Keratinocyte (primary cell): ENCODE data around the gene CBFA2T3. TPM values are rescaled to one million over a fixed set of nuclear protein-coding genes. Genes with fewer than 3 reads are reported as not detected.

Experiments
- DNase-seq: peaks from one replicate; pipeline ENCODE4 v3.0.0-alpha.2; 2011; ENCODE audit warnings: low read depth, missing footprints, low spot score
- FAIRE-seq: peaks from 2 replicates; lab custom pipeline; 2011; peaks lifted over from hg19 to GRCh38; lab: Jason Lieb, UNC
- H2AFZ ChIP-seq: 2 replicates; pipeline ENCODE4 v1.6.0; 2012; ENCODE audit warnings: low read length, control low read depth, inconsistent platforms; ENCODE audit not compliant: control insufficient read depth
- H3K27ac ChIP-seq: 2 replicates; pipeline ENCODE4 v1.5.1; 2011; ENCODE audit warnings: low read length; ENCODE audit not compliant: control insufficient read depth, insufficient read depth
- H3K27me3 ChIP-seq: 3 replicates; pipeline ENCODE4 v1.6.0; 2011; ENCODE audit warnings: low read length; ENCODE audit not compliant: control insufficient read depth, insufficient read depth; ENCODE audit errors: extremely low read depth
- H3K36me3 ChIP-seq, 2 experiments: 2 replicates in 1 of 2; 3 replicates in 1 of 2; pipeline ENCODE4 v1.5.1; 2011; ENCODE audit warnings: low read length in 2 of 2, mild to moderate bottlenecking in 1 of 2; ENCODE audit not compliant: control insufficient read depth in 2 of 2, insufficient read depth in 2 of 2; ENCODE audit errors: extremely low read depth in 1 of 2
- H3K4me1 ChIP-seq: 3 replicates; pipeline ENCODE4 v1.5.1; 2011; ENCODE audit warnings: low read length; ENCODE audit not compliant: control insufficient read depth, insufficient read depth; ENCODE audit errors: extremely low read depth
- H3K4me2 ChIP-seq: 3 replicates; pipeline ENCODE4 v1.6.0; 2011; ENCODE audit warnings: low read depth, low read length; ENCODE audit not compliant: control insufficient read depth, insufficient read depth; ENCODE audit errors: extremely low read depth
- H3K4me3 ChIP-seq, 3 experiments: fragments of 200-600 bp in 1 of 3; sonication (generic) in 1 of 3; 2 replicates in 2 of 3; 3 replicates in 1 of 3; pipeline ENCODE4 v1.5.1; 2011 to 2016; ENCODE audit warnings: low read length in 3 of 3, mild to moderate bottlenecking in 3 of 3, control low read depth in 2 of 3, inconsistent platforms in 1 of 3, low read depth in 1 of 3, mixed read lengths in 1 of 3, mixed run types in 1 of 3, moderate library complexity in 1 of 3; ENCODE audit not compliant: control insufficient read depth in 2 of 3, insufficient read depth in 2 of 3; ENCODE audit errors: extremely low read depth in 1 of 3
- H3K79me2 ChIP-seq: 2 replicates; pipeline ENCODE4 v1.6.0; 2012; ENCODE audit warnings: low read length; ENCODE audit not compliant: control insufficient read depth, insufficient read depth
- H3K9ac ChIP-seq: 3 replicates; pipeline ENCODE4 v1.6.0; 2011; ENCODE audit warnings: low read length; ENCODE audit not compliant: control insufficient read depth, insufficient read depth; ENCODE audit errors: extremely low read depth
- H3K9me1 ChIP-seq: 3 replicates; pipeline ENCODE4 v1.6.0; 2011; ENCODE audit warnings: low read length; ENCODE audit not compliant: control insufficient read depth, insufficient read depth; ENCODE audit errors: extremely low read depth
- H3K9me3 ChIP-seq: 2 replicates; pipeline ENCODE4 v1.5.1; 2012; ENCODE audit warnings: low read depth, low read length; ENCODE audit not compliant: control insufficient read depth
- H4K20me1 ChIP-seq: 3 replicates; pipeline ENCODE4 v1.6.0; 2011; ENCODE audit warnings: low read length; ENCODE audit not compliant: control insufficient read depth, insufficient read depth; ENCODE audit errors: extremely low read depth
- EZH2 ChIP-seq: IDR thresholded peaks from one replicate; pipeline ENCODE4 v1.6.1; 2012; ENCODE audit warnings: inconsistent platforms, mild to moderate bottlenecking, low read length, moderate library complexity
- dilution Hi-C: fragments of 300-500 bp; cut with MboI; formaldehyde crosslinking; loops from one replicate; pipeline ENCODE4 v1.7.0; 2020; ENCODE audit warnings: low sequenced_read_pairs; ENCODE audit not compliant: extremely low pct_ligation_motif_present
- polyA plus RNA-seq, 5 experiments: library from polyadenylated mRNA; depleted of rRNA in 3 of 5; stranded (reverse) in 3 of 5; stranded (forward) in 1 of 5; unstranded in 1 of 5; fragments of >200 nt; gene quantifications; 1 replicate in 1 of 5; 2 replicates in 3 of 5; 3 replicates in 1 of 5; pipeline versions ENCODE4 v1.2.1 to v1.2.3, GENCODE V29; 2011 to 2012; ENCODE audit warnings: missing spikeins in 2 of 5, low read depth in 1 of 5, low replicate concordance in 1 of 5
- TF ChIP-seq, protein P1 (sequence below), 3 experiments: IDR thresholded peaks in 1 of 3; conservative IDR thresholded peaks in 1 of 3; optimal IDR thresholded peaks in 1 of 3; 2 replicates in 2 of 3; 3 replicates in 1 of 3; pipeline versions ENCODE3 to v1.5.1; 2011; ENCODE audit warnings: low read length in 3 of 3, mild to moderate bottlenecking in 3 of 3, moderate library complexity in 2 of 3, control low read depth in 1 of 3, inconsistent platforms in 1 of 3; ENCODE audit not compliant: insufficient read depth in 2 of 3; ENCODE audit errors: extremely low read depth in 1 of 3

CBFA2T3 gene
- polyA plus RNA-seq, 1 donor (not counting 4 experiments of a cell fraction or from before 2014, with no cell fraction given), result 0.08 TPM

DNA sequence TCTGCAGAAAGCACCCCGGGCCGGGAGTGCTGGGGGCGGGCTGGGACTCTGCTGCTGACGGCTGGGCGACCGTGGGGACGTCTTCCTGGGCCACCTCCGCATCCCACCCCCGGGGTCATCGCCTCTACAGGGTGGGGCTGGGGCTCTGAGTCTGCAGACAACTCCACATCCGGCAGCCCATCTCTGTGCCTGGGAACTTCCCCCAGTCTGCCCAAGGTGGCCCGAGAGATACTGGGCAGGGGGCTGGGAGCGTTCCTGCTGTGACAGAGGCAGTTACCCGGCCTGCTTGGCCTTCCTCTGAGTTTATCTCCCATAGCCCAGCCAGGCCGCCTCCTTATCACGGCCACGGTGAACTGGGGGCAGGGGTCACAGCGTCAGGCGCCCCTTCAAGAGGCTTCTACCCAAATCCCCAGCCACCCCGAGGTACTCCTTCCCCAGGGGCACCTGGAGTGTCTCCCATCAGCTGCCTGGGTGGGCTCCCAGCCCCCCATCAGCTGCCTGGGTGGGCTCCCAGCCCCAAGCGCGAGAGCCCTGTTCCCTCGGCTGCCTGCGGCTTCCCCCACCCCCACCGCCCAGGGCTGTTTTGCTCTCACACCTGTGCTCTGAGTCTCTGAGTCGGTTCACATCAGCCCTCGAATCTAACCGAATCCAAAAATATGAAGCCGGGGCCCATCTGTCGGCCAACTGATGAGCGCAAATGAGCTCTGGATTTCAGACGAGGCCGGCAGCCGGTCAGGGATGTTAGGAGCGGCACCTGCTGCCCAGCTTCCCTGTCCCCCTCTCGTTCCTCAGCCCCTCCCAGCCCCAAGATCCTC, 15.6 kb upstream of the CBFA2T3 start:
- TF ChIP-seq, protein P1, sequence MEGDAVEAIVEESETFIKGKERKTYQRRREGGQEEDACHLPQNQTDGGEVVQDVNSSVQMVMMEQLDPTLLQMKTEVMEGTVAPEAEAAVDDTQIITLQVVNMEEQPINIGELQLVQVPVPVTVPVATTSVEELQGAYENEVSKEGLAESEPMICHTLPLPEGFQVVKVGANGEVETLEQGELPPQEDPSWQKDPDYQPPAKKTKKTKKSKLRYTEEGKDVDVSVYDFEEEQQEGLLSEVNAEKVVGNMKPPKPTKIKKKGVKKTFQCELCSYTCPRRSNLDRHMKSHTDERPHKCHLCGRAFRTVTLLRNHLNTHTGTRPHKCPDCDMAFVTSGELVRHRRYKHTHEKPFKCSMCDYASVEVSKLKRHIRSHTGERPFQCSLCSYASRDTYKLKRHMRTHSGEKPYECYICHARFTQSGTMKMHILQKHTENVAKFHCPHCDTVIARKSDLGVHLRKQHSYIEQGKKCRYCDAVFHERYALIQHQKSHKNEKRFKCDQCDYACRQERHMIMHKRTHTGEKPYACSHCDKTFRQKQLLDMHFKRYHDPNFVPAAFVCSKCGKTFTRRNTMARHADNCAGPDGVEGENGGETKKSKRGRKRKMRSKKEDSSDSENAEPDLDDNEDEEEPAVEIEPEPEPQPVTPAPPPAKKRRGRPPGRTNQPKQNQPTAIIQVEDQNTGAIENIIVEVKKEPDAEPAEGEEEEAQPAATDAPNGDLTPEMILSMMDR (optimal IDR thresholded peaks at IDR 0.05 in 1 of 3, IDR thresholded peaks at IDR 0.05 in 1 of 3, conservative IDR thresholded peaks at IDR 0.05 in 1 of 3; ENCODE audit: extremely low read depth in 1 of 3, insufficient read depth in 2 of 3, low read length in 3 of 3), result no peak
- TF ChIP-seq EZH2, result no peak
- Histone ChIP-seq H3K27ac (no peak overlapping the region), H3K36me3 (no peaks in the 10 kb centered on the region), H2AFZ (no peak overlapping the region), H3K9me1 (no peaks in the 10 kb centered on the region), H4K20me1 (no peaks in the 10 kb centered on the region), H3K4me1 (no peaks in the 10 kb centered on the region), H3K4me2 (no peak overlapping the region), H3K9me3 (no peaks in the 10 kb centered on the region), H3K79me2 (no peaks in the 10 kb centered on the region), H3K27me3 (peaks cover 57% of the 10 kb centered on the region), H3K4me3 (no peak overlapping the region), H3K9ac (no peak overlapping the region)
- FAIRE-seq, result no peak
- dilution Hi-C loops, result no loop called here
- DNase-seq, result no peak

DNA sequence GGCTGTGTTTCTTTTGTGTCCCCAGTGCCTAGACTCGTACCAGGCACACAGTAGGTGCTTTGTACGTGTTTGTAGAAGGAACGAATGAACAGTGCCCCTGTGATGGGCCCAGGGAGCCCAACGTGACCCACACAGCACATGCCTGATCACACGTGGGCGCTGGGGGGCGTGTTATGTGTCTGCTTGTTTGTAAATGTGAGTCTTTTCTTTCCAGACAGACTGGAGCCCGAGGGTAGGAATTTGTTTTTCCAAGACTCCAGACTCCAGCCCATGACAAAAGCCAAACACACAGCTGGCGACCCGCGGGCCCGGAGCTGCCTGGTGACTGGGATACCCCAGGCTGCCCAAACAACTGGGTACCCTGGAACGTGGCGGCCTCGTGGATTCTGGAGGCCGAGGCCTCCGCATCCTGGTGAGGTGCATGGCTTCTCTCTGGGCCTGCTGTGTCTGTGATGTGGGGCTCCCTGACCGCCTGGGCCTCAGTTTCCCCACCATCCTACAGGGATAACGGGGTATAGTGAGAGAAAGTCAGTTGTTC, 14.9 kb upstream of the CBFA2T3 start:
- Histone ChIP-seq H3K4me1 (no peaks in the 10 kb centered on the region), H3K27me3 (peaks cover 63% of the 10 kb centered on the region), H3K9me1 (no peaks in the 10 kb centered on the region), H3K79me2 (no peaks in the 10 kb centered on the region), H3K27ac (no peak overlapping the region), H2AFZ (no peak overlapping the region), H3K9me3 (no peaks in the 10 kb centered on the region), H3K4me2 (no peak overlapping the region), H3K36me3 (no peaks in the 10 kb centered on the region), H3K4me3 (no peak overlapping the region), H3K9ac (no peak overlapping the region), H4K20me1 (no peaks in the 10 kb centered on the region)
- DNase-seq (no peak), FAIRE-seq (no peak)
- dilution Hi-C loops, result no loop called here
- no peak for TF ChIP-seq EZH2
- TF ChIP-seq, protein P1 (optimal IDR thresholded peaks at IDR 0.05 in 1 of 3, IDR thresholded peaks at IDR 0.05 in 1 of 3, conservative IDR thresholded peaks at IDR 0.05 in 1 of 3; ENCODE audit: extremely low read depth in 1 of 3, insufficient read depth in 2 of 3, low read length in 3 of 3), result no peak
